Activated CD8-positive, alpha-beta memory T cell treated with anti-CD3 and anti-CD28 coated beads, Interleukin-2, amount 50 U/mL, for 1 hour (primary cell): Measurements from ENCODE around the gene FERD3L.

ENCODE experiments used
- DNase-seq: peaks from one replicate; pipeline ENCODE4 v3.0.0-alpha.2; 2020; ENCODE audit errors: extremely low read depth

The FERD3L gene

GRCh38 chr7:19117091-19117869, 27.9 kb downstream of the FERD3L start, which contains the start of gene TWIST1:
TWIST1 (minus strand) TSS chr7:19117636; CDS start chr7:19117321, 315 bp downstream.
- DNase-seq = no peak

- no peak for DNase-seq
Measured at GRCh38 chr7:19116121-19117090, 28.8 kb downstream of the FERD3L start.

- no peak for DNase-seq
Measured at GRCh38 chr7:19114551-19114855, 30.7 kb downstream of the FERD3L start.

- DNase-seq = no peak
Measured at GRCh38 chr7:19113855-19114550, 31.2 kb downstream of the FERD3L start.

- DNase-seq = no peak
Measured at GRCh38 chr7:19113002-19113350, 32.2 kb downstream of the FERD3L start.

GRCh38 chr7:19112274-19113001, 32.8 kb downstream of the FERD3L start:
- DNase-seq = no peak

GRCh38 chr7:19111474-19112273, 33.5 kb downstream of the FERD3L start:
- DNase-seq = no peak

- no peak for DNase-seq
Measured at GRCh38 chr7:19110776-19111175, 34.4 kb downstream of the FERD3L start.

- DNase-seq = no peak
Measured at GRCh38 chr7:19110026-19110730, 35.0 kb downstream of the FERD3L start.

GRCh38 chr7:19109000-19109946, 35.9 kb downstream of the FERD3L start:
- DNase-seq = no peak

GRCh38 chr7:19107356-19108146, 37.7 kb downstream of the FERD3L start:
- no peak for DNase-seq

- no peak for DNase-seq
Measured at GRCh38 chr7:19107081-19107355, 38.2 kb downstream of the FERD3L start.

- DNase-seq = no peak
Measured at GRCh38 chr7:19106241-19107080, 38.8 kb downstream of the FERD3L start.

- DNase-seq = no peak
Measured at GRCh38 chr7:19105546-19105945, 39.7 kb downstream of the FERD3L start.

GRCh38 chr7:19104811-19105210, 40.4 kb downstream of the FERD3L start:
- no peak for DNase-seq

GRCh38 chr7:19102884-19103283, 42.3 kb downstream of the FERD3L start:
- no peak for DNase-seq

- DNase-seq = no peak
Measured at GRCh38 chr7:19101909-19102308, 43.3 kb downstream of the FERD3L start.

GRCh38 chr7:19101472-19101871, 43.7 kb downstream of the FERD3L start:
- DNase-seq = no peak
